HL-60/S4 (cell line): ENCODE results near the gene DRP2.
"Not testable (repeated sequence)": the region's sequence is repeated elsewhere in the genome, so short reads cannot be mapped to it uniquely, and the experiment has no call there.

Experiments
- in situ Hi-C: fragments of 300-500 bp; cut with MboI; formaldehyde crosslinking; loops from 2 replicates; pipeline ENCODE4 v1.14.3; 2022; ENCODE audit warnings: low sequenced_read_pairs

DRP2 gene

GRCh38 chrX:101231080-101231479 lies 11.5 kb downstream of the DRP2 start:
- in situ Hi-C loops, result no loop called here

DNA sequence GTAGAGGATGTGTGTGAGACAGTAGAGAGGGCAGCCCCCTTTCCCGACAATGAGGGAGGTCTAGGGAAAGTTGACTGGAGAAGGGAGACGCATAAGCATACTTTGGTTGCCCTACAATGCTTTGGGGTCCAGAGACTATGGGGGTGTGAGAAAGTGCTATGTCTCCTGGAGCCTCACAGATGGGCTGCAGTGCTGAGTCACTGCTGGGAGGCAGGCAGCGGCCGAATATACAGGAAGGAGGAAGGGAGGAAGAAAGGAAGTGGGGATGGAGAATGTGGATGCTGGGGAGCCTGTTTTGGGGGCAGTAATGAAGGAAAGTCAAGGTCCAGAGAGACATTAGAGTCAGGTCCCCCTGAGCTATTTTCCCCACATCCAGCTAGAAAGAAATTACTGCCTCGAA lies 12.7 kb downstream of the DRP2 start:
- in situ Hi-C loops, result no loop called here

DNA sequence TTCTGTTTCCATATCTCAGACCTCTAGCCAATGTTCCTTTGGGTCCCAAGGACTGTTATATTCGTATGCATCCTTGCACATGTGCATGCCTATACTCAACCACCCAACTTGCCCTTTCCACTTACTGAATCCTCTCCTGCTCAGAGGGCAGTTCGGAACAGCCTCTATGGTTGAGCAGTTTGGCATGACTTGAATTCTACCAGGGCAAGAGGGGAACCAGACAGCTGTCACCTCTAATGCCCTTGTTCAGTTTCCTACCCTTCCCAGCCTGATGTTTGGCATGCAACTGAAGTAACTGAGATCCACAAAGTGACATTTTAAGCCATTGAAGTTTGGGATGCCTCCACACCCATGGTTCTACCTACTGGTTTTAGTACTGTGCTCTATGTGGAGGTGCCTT lies 17.5 kb downstream of the DRP2 start:
- in situ Hi-C loops, result no loop called here

- in situ Hi-C loops, result no loop called here
Measured at GRCh38 chrX:101241531-101241930, 21.9 kb downstream of the DRP2 start.

DNA sequence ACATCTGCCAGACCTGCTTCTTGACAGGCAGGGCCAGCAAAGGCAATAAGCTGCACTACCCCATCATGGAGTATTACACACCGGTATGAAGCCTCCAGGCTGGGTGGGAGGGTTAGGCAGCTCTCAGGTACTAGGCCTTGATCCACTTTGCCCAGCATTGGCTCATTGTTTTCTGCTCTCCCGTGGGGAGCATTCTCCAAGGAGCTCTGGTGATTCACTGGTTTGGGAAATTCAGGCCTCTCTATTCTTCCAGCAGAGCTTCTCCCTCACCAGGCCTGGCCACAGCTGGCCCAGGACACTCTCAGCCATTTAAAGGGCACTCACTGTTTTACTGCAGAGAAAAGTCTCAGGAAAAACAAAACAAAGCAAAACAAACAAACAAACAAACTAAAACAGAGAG lies 33.0 kb downstream of the DRP2 start:
- in situ Hi-C loops, result no loop called here

- in situ Hi-C loops, result no loop called here
Measured at GRCh38 chrX:101257448-101258258, 38.1 kb downstream of the DRP2 start.

DNA sequence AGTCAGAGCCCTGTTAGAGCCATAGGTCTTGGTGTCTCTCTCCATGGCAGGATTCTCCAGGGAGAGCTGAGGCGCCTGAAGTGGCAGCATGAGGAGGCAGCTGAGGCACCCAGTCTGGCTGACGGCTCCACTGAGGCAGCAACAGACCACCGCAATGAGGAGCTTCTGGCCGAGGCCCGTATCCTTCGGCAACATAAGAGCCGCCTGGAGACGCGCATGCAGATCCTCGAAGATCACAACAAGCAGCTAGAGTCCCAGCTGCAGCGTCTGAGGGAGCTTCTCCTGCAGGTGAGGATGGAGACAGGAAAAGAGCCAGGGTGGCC lies 38.6 kb downstream of the DRP2 start:
- in situ Hi-C loops, result no loop called here

- in situ Hi-C loops, result no loop called here
Measured at GRCh38 chrX:101260435-101260834, 40.8 kb downstream of the DRP2 start.

DNA sequence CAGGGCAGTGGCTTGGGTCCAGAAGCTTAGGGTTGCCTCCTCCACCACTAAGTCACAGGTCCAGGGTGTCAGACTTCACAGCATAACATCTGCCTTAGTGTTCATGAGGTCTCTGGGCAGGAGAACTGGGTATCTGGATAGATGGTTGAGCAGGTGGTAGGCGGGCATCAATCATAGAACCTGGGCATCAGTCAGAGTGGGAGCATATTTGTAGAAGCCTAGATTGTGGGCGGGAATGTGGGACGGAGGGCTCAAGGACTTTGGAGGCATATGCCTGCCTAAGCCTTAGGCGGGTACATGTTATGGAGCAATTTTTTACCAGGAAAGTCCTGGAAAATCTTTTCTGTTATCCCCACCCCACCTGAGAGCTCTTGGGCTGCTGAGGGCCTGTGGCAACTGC lies 43.0 kb downstream of the DRP2 start:
- in situ Hi-C loops, result no loop called here

GRCh38 chrX:101263766-101264165 lies 44.2 kb downstream of the DRP2 start:
- in situ Hi-C loops, result no loop called here

GRCh38 chrX:101265869-101266428 lies 46.4 kb downstream of the DRP2 start:
- in situ Hi-C loops, result no loop called here

DNA sequence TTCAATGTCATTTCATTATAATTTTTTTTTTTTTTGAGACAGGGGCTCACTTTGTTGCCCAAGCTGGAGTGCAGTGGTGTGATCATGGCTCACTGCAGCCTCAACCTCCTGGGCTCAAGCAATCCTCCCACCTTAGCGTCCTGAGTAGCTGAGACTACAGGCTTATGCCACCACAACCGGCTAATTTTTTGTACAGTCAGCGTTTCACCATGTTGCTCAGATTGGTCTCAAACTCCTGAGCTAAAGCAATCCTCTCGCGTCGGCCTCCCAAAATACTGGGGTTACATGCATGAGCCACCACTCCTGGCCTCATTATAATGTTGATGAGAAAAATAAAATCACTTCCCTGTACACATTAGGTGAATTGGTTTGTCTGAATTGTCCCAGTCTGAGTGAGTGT lies 54.6 kb downstream of the DRP2 start:
- in situ Hi-C loops, result no loop called here

DNA sequence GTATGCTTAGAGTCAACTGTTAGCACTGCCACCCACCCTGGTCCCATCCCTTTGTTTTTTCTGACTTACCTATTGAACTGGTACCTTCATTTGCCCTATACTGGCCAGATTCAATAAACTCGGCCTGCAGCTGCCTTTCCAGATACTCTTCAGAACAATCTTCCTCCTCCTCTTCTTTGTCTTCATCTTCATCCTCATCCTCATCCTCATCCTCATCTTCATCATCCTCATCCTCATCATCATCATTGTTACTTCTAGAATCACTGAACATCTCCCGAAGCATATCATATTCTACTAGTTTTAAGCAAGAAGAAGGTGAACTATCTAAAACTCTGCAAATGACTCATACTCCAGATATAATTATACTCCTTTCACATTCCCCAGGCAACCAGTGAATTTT lies 56.7 kb downstream of the DRP2 start:
- in situ Hi-C loops, result no loop called here

DNA sequence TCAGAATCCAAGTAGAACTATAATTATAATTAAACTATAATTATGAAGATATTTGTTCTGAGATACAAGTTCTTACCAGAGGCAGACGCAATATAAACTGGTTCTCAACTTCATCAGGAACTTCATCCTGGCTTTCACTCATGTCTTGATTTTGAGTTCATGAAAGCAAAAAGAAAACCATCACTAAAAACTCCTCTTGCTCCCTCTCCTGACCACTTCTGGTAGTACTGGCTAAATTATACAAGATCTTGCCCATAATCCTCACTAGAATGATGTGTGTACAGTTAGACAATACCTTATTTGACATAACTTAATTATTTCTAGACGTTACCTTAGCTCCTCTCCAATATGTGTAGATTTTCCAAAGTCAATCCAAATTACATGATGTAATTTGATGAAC lies 67.8 kb downstream of the DRP2 start:
- in situ Hi-C loops, result no loop called here

DNA sequence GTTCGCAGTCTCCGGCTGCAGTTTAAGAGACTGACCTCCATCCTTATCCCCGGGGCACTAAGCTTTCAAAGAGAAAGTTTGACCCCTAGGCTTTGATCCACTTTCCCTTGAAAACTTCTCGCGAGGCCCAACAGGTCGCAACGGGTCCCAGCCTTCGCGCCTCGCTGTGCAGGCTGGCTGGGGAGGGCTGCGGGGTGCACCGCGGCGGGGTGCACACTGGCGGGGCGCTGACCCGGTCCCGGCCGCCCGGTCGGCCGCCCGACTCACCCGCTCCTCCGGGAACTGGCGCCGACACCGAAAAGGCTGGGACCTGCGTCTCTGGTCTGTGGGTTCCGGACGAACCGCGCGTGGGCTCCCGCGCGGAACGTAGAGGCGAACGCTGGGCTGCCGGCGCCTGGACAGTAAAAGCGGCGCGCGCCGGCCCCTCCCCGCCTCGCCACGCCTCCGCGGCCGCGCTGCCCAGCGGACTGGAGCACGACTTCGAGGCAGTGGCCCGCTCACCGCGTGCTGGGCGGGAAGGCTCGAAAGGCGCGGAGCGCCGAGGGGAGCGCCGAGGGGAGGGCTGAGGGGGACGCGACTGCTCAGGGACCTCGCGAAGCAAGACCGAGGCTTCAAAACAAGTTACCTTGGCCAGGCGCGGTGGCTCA lies 71.5 kb downstream of the DRP2 start, which contains the start of gene TAF7L:
Gene TAF7L (minus strand): TSS at position 378 of the 647 bp plus-strand sequence. CDS start 3,791 bp downstream, outside the sequence.
- in situ Hi-C loops, result no loop called here

GRCh38 chrX:101295603-101296002 lies 76.0 kb downstream of the DRP2 start:
- in situ Hi-C loops, result not testable (repeated sequence)

DNA sequence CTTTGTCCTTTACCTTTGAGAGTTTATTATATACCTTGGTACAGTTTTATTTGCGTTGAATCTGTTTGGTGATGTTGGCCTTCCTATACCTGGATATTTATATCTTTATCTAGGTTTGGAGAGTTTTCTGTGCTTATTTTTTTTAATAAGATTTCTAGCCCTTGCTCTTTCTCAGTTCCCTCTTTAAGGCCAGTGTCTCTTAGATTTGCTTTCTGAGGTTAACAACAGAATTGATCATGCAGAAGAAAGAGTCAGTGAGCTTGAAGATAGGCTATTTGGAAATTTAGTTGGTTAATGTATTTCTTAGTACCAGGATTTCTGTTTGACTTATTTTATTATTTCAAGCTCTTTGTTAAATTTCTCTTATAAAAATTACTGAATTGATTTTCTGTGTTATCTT lies 84.2 kb downstream of the DRP2 start:
- in situ Hi-C loops, result no loop called here
